DOHH2 (cell line): ENCODE data around the gene TRPM2.

Source experiments
- H3F3A ChIP-seq: fragments of 200-600 bp; sonication (generic), shearing (Covaris generic); 2 replicates; pipeline ENCODE4 v1.6.0; 2016; ENCODE audit warnings: antibody characterized with exemption, mild to moderate bottlenecking; ENCODE audit not compliant: control insufficient read depth, insufficient read depth
- H3K27ac ChIP-seq: fragments of 200-600 bp; sonication (generic); 2 replicates; pipeline ENCODE4 v1.5.1; 2014; ENCODE audit warnings: low read depth, mild to moderate bottlenecking, low read length, moderate library complexity
- H3K27me3 ChIP-seq: fragments of 200-600 bp; sonication (generic); 2 replicates; pipeline ENCODE4 v1.6.1; 2014; ENCODE audit warnings: mild to moderate bottlenecking, low read length, mixed read lengths; ENCODE audit not compliant: control insufficient read depth
- H3K36me3 ChIP-seq: fragments of 200-600 bp; sonication (generic); 2 replicates; pipeline ENCODE4 v1.6.1; 2014; ENCODE audit warnings: mild to moderate bottlenecking, low read length, moderate library complexity, mixed read lengths; ENCODE audit not compliant: control insufficient read depth
- H3K4me1 ChIP-seq: fragments of 200-600 bp; sonication (generic); 2 replicates; pipeline ENCODE4 v1.6.1; 2014; ENCODE audit warnings: mild to moderate bottlenecking, low read length, mixed read lengths; ENCODE audit not compliant: control insufficient read depth
- H3K4me2 ChIP-seq: fragments of 200-600 bp; sonication (generic); 2 replicates; pipeline ENCODE4 v1.6.0; 2014; ENCODE audit warnings: mild to moderate bottlenecking, low read length, moderate library complexity
- H3K4me3 ChIP-seq: fragments of 200-600 bp; sonication (generic); 2 replicates; pipeline ENCODE4 v1.5.1; 2014; ENCODE audit warnings: mild to moderate bottlenecking, low read length, mixed read lengths
- H3K79me2 ChIP-seq: fragments of 200-600 bp; sonication (generic); 2 replicates; pipeline ENCODE4 v1.6.1; 2014; ENCODE audit warnings: mild to moderate bottlenecking, low read length, mixed read lengths; ENCODE audit not compliant: control insufficient read depth
- H3K9me2 ChIP-seq: fragments of 200-600 bp; sonication (generic); replicated peaks from 2 replicates; pipeline ENCODE4 v1.6.1; 2014; ENCODE audit warnings: mild to moderate bottlenecking, low read length, mixed read lengths; ENCODE audit not compliant: control insufficient read depth
- H3K9me3 ChIP-seq: fragments of 200-600 bp; sonication (generic); 2 replicates; pipeline ENCODE4 v1.6.1; 2014; ENCODE audit warnings: antibody characterized with exemption, low read length, mixed read lengths; ENCODE audit not compliant: control insufficient read depth, insufficient read depth
- H4K20me1 ChIP-seq: fragments of 200-600 bp; sonication (generic); 2 replicates; pipeline ENCODE4 v1.6.0; 2014; ENCODE audit warnings: low read depth, mild to moderate bottlenecking, antibody characterized with exemption, low read length, moderate library complexity; ENCODE audit not compliant: control insufficient read depth, insufficient read depth
- EZH2phosphoT487 ChIP-seq: fragments of 200-600 bp; sonication (generic); IDR thresholded peaks from 2 replicates; pipeline ENCODE4 v1.6.1; 2017; ENCODE audit warnings: borderline replicate concordance, mild to moderate bottlenecking, antibody characterized with exemption, low read length, moderate library complexity, mixed read lengths
- TF ChIP-seq, protein P1 (sequence below): fragments of 200-600 bp; sonication (generic); IDR thresholded peaks from one replicate; pipeline ENCODE4 v1.5.1; 2014; ENCODE audit warnings: antibody characterized with exemption, mild to moderate bottlenecking, low read depth, low read length; ENCODE audit not compliant: poor library complexity, severe bottlenecking

The TRPM2 gene

DNA sequence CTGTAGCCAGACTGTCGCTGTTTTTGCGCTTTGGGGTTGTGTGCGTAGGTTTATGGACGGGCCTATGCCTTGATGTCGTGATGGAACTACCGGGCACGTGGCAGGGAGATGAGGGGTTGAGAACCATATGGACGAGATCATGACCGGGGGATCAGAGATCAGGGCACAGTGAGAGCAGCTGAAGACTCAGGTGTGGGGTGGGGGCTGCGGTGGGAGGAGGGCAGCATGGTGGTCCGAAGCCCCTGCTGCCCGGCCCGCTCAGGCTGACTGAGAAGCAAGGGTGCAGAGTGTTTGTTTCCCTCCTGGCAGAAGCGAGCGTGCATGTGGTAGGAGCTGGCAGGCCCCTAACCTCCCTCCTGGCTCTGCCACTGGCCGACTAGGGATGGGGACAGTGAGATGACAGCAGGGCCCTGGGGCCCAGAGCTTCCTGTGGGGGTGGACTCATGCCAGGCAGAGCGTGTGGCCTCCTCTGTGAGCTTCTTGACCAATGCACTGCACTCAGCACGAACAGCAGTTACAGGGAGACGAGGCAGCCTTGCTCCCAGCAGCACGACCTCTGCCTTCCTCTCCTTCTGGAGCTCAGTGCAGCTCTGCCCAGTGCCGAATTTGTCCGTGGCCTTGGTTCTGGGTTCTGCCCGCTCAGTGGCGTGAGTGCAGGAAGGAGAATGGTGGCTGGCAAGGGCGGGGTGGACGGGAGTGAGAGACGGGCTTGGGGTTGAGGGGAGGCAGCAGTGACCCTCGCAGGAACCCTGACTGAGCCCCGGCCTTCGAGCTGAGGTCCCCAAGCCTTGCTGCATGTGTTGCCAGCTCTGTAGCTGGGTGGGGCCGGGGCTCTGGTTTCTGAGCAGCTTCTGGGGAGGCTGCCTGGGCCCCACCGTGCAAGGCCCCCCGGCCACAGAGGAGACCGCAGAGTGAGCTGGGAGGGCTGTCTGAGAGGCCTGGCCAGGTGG lies 79.7 kb downstream of the TRPM2 start:
- no peaks in the 10 kb centered on the region for H3K4me1 ChIP-seq
- TF ChIP-seq EZH2phosphoT487 = no peak
- TF ChIP-seq, protein P1, sequence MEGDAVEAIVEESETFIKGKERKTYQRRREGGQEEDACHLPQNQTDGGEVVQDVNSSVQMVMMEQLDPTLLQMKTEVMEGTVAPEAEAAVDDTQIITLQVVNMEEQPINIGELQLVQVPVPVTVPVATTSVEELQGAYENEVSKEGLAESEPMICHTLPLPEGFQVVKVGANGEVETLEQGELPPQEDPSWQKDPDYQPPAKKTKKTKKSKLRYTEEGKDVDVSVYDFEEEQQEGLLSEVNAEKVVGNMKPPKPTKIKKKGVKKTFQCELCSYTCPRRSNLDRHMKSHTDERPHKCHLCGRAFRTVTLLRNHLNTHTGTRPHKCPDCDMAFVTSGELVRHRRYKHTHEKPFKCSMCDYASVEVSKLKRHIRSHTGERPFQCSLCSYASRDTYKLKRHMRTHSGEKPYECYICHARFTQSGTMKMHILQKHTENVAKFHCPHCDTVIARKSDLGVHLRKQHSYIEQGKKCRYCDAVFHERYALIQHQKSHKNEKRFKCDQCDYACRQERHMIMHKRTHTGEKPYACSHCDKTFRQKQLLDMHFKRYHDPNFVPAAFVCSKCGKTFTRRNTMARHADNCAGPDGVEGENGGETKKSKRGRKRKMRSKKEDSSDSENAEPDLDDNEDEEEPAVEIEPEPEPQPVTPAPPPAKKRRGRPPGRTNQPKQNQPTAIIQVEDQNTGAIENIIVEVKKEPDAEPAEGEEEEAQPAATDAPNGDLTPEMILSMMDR = no peak
- H3K36me3 ChIP-seq = no peaks in the 10 kb centered on the region
- peaks cover 8% of the 10 kb centered on the region for H3K9me3 ChIP-seq
- no peaks in the 10 kb centered on the region for H3K79me2 ChIP-seq
- no peaks in the 10 kb centered on the region for H4K20me1 ChIP-seq
- no peak overlapping the region for H3K27ac ChIP-seq
- no peak overlapping the region for H3K4me3 ChIP-seq
- no peak overlapping the region for H3K4me2 ChIP-seq
- H3K9me2 ChIP-seq = no peaks in the 10 kb centered on the region
- no peaks in the 10 kb centered on the region for H3K27me3 ChIP-seq
- peaks cover 5% of the 10 kb centered on the region for H3F3A ChIP-seq

- H3F3A ChIP-seq = no peaks in the 10 kb centered on the region
- no peaks in the 10 kb centered on the region for H3K79me2 ChIP-seq
- H3K27ac ChIP-seq = no peak overlapping the region
- no peaks in the 10 kb centered on the region for H4K20me1 ChIP-seq
- H3K4me1 ChIP-seq = no peaks in the 10 kb centered on the region
- H3K4me3 ChIP-seq = no peak overlapping the region
- no peak overlapping the region for H3K4me2 ChIP-seq
- H3K27me3 ChIP-seq = no peaks in the 10 kb centered on the region
- peaks cover 6% of the 10 kb centered on the region for H3K9me3 ChIP-seq
- no peaks in the 10 kb centered on the region for H3K36me3 ChIP-seq
- H3K9me2 ChIP-seq = no peaks in the 10 kb centered on the region
- TF ChIP-seq EZH2phosphoT487 = no peak
- TF ChIP-seq, protein P1 = no peak
Observed at GRCh38 chr21:44433791-44434567, 80.6 kb downstream of the TRPM2 start.

DNA sequence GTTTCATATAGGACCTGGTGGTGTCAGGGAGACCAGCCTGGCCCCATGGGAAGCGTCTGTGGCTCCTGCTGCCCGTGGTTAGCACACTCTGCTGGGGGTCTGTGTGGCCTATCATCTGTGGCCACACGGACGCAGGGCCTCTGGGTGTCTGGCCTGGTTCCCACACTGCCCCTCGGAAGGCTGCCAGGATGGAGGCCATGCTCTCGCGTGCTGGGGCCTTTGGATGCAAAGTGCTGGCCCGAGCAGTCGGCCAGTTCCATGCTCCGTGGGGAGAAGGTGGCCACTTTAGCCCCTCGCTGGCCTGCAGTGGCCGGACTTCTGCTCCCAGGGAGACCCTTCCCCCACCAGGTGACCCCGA lies 81.1 kb downstream of the TRPM2 start:
- H4K20me1 ChIP-seq = no peaks in the 10 kb centered on the region
- H3K79me2 ChIP-seq = no peaks in the 10 kb centered on the region
- no peaks in the 10 kb centered on the region for H3K36me3 ChIP-seq
- H3F3A ChIP-seq = no peaks in the 10 kb centered on the region
- no peak overlapping the region for H3K4me3 ChIP-seq
- H3K9me2 ChIP-seq = no peaks in the 10 kb centered on the region
- H3K4me2 ChIP-seq = no peak overlapping the region
- H3K4me1 ChIP-seq = no peaks in the 10 kb centered on the region
- TF ChIP-seq EZH2phosphoT487 = no peak
- H3K27ac ChIP-seq = no peak overlapping the region
- peaks cover 6% of the 10 kb centered on the region for H3K9me3 ChIP-seq
- no peaks in the 10 kb centered on the region for H3K27me3 ChIP-seq
